GM21423 (cell line): ENCODE measurements around the gene FSCN2.

Source experiments
- ATAC-seq: cut with Tn5 transposase; IDR thresholded peaks from one replicate; pipeline ENCODE4 v1.9.1; 2021; ENCODE audit warnings: mild to moderate bottlenecking, moderate library complexity; ENCODE audit not compliant: unreplicated experiment

FSCN2 gene

DNA sequence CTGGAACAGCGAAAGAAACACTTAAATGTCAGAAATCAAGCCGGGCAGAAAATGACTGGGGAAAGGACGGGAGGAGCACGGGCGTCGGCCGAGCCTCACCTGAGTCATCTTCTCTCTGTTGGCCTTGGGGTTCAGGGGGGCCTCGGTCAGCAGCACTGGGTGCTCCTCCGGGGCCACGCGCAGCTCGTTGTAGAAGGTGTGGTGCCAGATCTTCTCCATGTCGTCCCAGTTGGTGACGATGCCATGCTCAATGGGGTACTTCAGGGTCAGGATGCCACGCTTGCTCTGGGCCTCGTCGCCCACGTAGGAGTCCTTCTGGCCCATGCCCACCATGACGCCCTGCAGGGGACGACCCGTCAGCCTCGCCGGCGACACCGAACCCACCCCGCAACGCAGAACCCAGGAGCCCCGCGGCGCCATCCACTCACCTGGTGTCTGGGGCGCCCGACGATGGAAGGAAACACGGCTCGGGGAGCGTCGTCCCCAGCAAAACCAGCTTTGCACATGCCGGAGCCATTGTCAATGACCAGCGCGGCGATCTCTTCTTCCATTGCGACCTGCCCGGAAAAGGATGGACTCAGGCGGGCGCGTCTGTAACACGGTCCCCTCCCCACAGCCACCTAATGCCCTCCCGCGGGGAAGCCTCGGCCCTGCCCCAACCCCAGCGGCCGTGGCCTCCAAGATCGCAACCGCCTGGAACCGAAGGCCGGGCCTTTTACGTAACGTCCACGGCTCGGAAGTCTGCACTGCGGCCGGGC lies 16.2 kb upstream of the FSCN2 start:
- ATAC-seq, result no peak

DNA sequence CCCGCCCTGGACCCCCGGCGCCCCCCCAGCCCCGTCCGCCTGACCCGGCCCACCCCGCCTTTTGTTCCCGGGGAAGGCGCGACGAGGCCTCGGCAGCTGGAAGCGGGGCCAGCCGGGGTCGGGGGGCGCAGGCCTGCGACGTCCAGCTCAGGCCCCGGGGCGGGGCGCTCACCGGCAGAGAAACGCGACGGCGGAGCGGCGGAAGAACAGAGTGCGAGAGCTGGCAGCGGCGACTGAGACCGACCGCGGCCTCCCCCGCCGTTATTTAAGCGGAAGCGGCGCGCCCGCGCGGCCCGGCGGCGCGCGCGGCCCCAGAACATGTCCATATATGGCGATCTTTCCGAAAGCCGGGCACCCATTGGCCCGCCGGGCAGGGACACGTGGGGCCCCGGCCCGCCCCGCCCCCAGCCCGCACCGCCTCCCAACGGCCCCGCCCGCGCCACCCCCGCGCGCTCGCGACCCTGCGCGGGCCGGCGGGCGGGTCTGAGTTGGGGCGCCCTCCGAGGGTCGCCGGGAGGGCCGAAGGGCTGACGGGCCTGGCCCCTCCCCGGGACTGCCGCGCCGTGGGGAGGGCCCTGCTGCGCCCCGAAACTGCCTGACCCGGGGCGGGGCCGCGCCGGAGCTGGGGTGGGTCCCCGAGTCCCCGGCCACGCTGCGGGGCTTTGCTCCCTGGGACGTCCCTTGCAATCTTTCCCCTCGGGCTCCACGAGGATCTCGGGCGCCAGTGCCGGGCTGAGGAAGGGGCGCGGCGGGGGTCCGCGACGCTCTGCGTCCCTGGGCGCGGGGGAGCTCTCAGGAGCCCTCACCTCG lies 15.4 kb upstream of the FSCN2 start, which contains the start of gene ACTG1:
Gene ACTG1, minus strand, starts transcription at position 238 of the 810 bp plus-strand sequence. CDS start 445 bp downstream, outside the sequence.
- peak; percentile 38 for ATAC-seq

DNA sequence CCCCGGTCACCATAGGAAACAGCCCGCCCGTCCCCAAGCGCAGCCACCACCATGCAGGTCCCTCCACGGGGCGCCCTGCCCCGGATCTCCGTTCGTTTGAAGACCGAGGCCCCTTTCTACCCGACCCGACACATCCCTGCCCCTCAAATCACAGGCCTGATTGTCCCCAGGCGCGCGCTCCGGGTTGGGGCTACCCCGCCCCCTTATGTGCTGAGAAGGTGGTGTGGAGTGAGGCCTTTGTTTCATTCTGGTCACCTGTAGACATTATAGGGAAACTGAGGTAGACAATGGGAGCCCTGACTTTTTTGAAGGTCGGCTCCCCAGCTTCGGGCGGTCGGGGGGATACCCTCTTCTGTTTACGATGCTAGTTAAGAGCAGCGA lies 14.8 kb upstream of the FSCN2 start:
- peak; percentile 3 for ATAC-seq

DNA sequence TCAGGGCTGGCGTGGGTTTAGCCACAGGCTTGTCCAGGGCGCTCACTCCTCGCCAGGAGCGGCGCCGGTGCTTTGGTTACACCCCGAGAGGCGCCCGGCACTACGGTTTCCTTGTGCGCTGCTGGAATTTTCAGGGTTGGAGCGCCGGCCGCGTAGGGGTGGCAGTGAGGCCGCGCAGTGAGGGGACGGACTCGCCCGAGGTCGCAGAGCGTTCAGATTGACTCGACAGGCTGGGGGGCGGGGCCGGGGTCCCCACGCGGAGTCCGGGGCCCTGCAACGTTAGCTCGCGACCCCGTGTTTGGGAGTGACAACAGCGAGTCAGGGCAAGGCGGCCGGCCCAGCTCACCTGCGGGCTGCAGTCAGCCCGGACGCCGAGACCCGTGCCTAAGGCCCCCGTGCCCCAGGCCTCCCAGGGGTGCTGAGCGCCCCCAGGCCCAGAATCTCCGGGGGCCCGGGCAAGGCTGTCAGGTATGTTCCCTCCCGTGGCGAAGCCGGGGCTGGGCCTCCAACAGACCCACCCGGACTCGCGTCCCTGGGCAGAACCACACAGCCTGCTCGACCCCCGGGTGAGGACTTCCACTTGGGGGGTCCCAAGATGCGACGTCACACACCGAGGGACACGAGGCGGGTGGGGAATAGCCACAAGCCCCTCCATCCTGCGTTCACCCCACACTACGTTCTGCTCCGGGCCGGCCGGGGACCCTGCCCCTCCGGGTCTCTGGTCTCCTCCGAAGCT lies 14.3 kb upstream of the FSCN2 start:
- peak; percentile 0 for ATAC-seq

DNA sequence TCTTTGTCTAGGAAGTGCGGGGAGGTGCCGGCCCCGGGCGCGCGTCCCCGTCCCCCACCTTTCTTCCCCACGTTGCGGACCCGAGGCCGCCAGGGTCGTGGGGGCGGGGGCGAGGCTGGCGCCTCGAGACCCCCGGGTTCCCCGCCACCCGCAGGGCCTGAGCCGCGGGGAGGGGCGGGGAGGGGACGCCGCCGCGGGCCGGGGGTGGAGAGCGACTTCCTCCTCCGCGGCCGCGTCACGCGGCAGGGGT lies 13.8 kb upstream of the FSCN2 start:
- no peak for ATAC-seq

DNA sequence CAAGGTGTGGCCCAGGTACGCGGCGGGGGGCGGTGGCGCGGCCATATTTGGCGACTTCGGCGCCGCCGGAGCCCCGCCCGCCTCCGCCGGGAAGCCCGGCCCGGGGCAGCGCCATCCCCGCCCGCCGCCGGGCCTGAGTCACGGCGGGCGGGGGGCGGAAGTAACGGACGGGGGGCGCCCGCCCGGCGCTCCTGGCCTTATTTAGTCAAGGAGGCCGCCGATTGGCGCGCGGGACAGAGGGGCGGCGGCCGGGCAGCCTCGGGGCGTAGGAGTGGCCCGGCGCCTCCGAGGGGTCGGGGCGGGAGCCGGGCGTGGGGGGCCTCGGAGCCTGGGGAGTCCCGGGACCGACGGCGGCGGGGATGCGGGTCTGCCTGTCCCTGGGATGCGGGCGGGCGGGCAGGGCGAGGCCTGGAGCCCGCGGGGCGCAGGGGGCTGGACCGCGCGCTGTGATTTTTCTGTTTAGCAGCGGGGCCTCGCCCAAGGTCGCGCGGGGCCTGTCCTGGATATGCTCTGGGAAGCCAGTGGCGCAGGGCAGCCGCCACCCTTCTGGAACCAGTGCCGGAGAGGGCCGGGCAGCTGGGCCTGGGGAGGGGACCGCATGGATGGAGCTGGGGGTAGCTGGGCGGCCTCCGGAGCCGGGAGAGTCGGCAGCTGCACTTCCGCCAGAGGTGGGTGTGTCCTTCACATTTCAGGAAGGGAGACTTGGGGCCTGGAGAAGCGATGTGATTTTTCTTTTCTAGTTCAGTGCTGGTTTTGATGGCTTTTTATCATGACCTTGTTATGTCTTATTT lies 13.2 kb upstream of the FSCN2 start:
- peak; percentile 19 for ATAC-seq

DNA sequence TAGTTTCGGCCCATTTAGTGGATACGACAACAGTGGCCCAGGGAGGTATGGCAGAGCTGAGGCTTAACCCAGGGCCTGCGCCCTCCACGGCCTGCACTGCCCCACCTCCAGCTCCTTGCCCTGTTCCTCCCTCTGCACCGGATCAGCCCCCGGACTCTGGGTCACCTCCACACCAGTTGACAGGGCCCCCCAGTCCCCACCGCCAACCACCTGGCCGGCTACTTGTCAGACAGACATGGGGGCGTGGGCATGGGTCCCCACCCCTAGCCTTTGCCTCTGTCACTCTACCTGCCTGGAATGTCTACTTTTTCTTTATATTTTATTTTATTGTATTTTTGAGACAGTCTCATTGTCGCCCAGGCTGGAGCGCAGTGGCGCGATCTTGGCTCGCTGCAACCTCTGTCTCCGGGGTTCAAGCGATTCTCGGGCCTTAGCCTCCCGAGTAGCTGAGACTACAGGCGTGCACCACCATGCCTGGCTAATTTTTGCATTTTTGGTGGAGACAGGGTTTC lies 12.6 kb upstream of the FSCN2 start:
- no peak for ATAC-seq

DNA sequence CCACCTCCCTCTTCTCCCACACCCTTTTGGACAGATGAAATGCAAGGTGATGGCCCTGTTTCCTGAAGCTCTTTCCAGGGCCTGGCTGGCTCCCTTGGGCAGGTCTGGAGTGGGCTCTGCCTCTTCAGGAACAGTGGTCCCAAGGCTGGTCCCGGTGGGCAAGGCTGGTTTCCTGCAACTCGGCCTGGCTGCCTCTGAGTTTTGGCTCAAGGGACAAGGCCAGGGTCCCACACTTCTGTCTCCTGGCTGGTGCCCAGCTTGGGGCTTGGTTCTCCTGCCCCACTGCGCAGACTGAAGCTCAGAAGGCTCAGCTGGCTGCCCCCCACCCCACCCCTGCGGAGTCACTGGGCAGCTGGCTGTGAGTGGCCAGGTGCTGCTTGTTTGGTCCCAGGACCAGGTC lies 11.7 kb upstream of the FSCN2 start:
- ATAC-seq, result no peak

DNA sequence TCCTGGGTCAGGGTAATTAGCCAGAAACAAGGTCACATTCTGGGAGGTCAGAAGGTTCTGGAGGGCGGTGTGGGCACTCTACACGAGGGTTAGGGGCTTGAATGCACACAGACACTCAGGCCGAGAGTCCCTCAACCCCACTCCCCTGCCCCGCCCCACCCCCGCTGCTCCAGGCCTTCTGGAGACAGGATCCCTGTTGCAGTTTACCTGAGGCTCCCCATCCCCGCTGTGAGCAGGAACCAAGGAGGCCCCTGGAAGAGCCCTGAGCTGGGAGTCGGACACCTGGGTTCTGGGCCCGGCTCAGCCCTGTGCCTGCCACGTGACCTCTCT lies 11.2 kb upstream of the FSCN2 start:
- ATAC-seq, result no peak

DNA sequence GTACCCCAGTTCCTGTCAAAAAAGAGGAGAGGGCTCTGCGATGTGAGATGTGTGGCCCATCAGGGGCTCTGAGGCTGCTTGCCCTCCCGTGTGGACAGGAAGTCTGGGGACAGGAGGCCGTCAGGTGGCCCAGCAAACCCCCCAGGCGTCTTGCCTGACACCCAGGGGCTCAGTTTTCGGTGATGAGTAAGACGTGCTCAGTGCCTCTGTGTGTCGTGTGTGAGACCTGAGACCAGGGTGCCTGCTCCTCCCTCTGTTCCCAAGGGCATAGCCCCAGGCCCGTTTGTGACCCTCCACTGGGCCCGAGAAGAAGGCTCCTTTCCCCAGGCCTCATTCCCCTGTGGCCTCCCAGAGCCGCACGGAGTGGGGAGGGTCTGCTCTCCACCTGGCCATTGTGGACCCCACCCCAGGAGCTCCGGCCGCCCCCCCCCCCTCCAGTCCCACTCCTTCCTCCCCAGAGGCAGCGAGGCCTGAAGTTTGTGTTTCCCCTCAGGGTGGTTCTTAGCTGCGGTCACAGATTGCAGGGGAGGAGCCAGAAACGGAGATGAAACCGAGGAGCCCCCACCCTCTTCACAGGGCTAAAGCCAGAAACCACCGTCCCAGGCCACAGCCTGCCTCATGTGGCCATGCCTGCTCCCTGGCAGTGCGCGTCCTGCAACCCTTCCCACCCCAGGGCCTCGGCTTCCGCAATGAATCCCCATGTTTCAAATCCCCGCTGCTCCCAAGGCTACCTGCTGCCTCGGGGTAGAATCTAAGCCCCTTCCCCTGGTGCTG lies 10.7 kb upstream of the FSCN2 start:
- ATAC-seq, result no peak

DNA sequence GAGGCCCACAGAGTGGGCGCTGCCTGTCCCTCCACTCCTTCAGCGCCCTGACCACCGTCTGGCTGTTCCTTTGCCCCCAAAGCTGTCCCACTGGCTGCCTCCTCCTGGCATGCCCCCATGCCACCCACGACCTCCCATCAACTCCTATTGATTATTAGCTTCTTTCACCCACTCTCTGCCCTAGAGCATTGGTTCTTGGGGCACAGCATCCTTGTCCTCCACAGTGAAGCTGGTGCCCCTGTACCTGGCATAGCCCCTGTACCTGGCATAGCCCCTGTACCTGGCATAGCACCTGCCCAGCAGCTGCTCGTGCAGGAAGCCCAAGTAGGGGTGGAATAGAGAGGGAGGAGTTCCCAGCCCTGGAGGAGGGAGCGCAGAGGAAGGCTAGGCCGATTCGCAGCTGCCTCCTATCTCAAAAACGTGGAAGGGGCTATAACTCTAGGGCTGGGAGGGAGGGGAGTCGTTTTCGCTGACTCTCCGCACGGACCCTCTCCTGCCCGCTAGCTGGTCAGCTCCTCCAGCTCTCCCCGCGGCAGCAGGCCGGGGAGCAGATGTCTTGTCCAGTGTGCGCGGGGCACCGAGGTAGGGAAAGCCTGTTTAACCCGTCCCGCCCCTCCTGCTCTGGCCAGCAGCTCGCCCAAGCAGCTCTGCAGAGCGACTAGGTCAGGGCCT lies 9.9 kb upstream of the FSCN2 start:
- ATAC-seq, result no peak

DNA sequence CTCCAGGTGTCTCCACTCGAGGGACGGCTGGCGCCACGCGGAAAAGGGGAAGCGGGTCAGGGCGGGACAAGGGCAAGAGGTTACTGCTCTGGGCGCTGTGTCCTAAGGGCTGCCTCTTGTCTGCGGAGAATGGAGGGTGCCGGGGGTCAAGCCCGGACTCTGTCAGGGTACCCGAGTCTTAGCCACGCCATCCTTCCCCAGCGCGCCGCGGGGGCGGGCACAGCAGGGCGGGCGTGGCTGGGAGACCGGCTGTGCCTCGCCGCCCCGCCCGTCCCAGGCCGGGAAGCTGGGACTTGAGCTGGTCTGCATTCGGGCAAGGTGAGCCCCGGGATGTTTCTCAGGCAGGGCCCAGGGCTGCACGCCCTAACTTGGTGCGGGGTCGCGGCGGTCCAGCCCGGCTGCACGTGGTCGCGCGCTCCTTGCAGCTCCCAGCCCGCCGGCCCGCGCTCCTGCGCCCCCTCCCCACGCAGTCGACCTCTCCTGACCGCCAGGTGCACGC lies 9.3 kb upstream of the FSCN2 start:
- no peak for ATAC-seq

DNA sequence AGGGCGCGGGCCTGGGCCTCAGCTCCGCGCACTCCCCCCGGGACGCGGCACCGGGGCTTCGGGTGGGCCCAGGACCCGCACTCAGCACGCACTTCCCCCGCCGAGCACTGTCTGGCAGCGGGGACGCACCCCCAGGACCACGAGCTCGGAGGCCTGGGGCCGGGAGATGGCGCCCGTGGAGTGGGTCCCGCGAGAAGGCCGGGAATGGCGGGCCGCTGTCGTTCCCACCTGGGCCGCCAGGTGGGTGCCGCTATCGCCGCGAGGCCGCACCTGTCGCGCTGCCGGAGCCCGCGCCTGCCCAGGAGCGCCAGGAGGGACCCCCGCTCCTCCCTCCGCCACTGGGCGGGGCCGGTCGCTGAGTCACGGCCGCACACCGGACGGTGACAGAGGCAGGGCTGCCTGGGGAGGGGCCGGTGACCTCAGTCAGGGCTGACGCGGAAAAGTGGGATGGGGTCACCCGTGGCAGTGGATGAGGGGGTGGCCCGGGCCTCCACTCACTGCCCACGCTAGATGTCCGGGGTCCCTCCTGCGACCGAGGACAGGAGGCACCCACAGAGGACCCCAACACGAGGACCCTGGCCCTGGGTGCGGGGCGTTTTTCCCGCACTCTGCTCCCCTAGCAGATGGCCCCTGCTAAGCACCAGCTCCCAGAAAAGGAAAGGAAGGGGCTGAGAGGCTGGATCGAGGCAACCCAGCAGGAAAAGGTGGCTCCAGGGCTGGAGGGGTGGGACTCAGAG lies 8.7 kb upstream of the FSCN2 start:
- ATAC-seq, result no peak

DNA sequence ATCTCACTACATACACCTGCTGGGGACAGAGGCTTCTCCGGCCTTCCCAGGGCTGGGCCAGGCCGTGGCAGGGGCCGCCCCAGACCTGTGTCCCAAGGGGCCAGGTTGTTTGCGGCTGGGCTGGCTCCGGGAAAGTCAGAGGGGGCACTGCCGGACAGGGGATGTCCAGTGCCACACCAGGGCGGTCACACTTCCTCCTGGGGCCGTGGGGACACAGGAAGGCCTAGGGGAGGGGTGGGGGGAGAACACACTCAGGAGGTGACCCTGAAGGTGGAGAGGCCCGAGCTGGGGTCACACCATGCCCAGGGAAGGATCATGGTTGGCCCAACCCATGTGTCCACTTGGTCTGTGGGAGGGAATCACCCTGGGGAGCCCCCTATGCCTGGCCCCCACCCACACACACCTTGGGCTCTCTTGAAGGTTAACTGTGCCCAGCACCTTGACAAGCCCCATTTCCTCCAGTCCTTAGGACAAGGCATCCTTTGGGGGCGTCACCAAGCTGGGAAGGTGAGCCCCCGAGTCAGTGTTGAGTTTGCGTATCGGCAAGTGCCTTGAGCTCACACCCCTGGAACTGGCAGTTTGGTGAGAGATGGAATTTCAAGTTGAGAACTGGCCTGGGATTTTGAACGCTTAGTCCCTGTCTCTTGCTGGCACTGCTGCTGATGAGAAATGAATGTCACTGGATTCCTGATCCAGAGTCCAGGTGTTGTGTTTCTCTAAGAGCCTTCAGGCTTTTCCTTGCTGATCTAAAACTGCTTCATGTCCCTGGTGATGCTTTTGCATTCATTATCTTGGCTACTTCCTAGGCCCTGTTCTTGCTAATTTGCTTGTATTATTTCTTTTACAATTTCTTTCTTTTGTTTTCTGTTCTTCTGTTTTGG lies 7.9 kb upstream of the FSCN2 start:
- ATAC-seq, result no peak

DNA sequence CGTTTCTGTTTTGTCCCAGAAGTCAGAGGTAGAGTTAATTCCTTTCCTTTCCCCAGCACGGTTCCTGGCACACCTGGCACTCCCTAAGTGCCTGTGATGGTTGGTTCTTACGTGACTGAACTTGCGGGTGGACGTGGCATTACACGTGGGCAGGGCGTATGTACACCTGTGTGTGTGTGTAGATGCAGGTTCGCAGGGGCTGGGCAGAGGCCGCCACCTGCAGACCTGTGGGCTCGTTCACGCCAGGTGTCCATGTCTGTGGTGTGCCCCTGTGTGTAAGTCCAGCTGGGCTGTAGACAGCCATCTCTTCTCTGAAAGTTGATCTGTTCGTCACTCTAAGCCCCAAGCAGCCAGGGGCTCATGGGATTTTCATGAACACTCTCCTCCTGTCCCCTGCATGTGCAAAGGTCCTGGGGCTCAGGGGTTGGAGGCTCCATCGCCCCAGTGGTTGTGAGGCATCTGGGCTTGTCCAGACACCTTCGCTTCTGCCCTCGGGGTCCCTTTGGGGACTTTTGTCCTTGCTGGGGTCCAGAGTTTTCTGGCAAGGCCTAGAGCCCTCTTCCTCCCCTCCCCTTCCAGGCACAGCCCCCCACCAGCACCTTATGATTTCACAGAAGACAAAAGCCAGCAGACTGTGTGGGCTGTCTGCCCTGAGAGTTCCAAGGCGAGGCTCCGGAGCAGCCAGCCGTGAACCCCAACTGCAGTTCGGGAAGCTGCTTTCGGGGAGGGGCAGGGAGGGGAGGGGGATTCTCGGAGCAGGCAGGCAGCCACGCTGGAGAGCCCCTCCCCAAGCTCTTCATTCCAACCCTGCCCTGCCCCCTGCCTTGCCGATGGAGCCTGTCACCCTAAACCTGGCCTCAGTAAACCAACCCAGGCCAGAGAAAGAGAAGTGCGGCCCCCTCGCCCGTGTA lies 5.4 kb upstream of the FSCN2 start:
- no peak for ATAC-seq

DNA sequence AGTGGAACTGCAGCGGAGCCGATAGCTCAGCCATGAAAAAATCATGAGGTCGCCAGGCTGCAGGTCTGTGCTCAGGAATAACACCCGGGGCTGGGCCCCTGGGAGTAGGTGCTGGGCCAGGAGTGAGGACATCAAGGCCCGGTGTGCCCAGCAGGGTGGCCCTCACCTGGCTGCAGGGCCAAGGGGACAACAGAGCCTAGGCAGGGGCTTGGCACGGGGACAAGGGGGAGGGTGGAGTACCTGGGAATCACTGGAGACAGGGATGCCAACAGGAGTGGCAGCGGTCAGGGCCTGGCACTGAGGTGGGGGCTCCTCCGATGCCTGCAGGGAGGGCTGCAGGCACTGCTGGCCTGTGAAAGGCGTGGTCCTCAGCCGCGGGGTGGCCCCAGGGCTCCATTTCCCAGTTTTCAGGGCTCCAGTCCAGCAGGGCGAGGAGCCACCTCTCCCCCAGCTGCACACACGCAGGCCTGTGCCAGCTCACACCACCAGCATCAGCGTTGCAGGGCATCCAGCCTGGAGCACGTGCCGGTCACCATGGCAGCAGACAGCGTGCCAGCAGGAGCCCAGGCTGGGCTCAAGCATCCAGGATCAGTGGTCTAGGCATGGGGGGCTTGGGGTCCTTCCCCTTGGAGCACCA lies 4.7 kb upstream of the FSCN2 start:
- no peak for ATAC-seq
